Motor neuron (in vitro differentiated cells): ENCODE measurements around the gene GDI2. TPM values are rescaled to one million over a fixed set of nuclear protein-coding genes. Genes with fewer than 3 reads are reported as not detected.

ENCODE experiments used
- ATAC-seq, 8 experiments: fragments of 200-7000 bp; cut with Tn5 transposase; replicated peaks in 6 of 8; 2 replicates each; pipeline ENCODE4 v1.8.0; 2021; ENCODE audit warnings: mild to moderate bottlenecking in 8 of 8, moderate library complexity in 8 of 8
- H3K27ac ChIP-seq, 2 donors: fragments of 250-450 bp; sonication (Bioruptor Pico); 2 replicates each; pipeline ENCODE4 v1.9.0; 2021; ENCODE audit warnings: antibody characterized with exemption in 2 of 2, mild to moderate bottlenecking in 2 of 2, moderate library complexity in 1 of 2
- H3K4me1 ChIP-seq, 2 donors: fragments of 250-450 bp; sonication (Bioruptor Pico); replicated peaks in 1 of 2; 2 replicates each; pipeline ENCODE4 v1.6.1; 2021; ENCODE audit warnings: antibody characterized with exemption in 2 of 2, mild to moderate bottlenecking in 2 of 2, moderate library complexity in 1 of 2
- H3K4me3 ChIP-seq, 5 donors: fragments of 250-450 bp; sonication (Bioruptor Pico); 2 replicates each; pipeline ENCODE4 v1.9.0; 2021; ENCODE audit warnings: antibody characterized with exemption in 5 of 5, mild to moderate bottlenecking in 5 of 5, moderate library complexity in 4 of 5
- WGBS, 10 experiments: fragments of 450-650 bp; shearing (Covaris generic); methylation state at CpG; one replicate each; pipeline ENCODE4 v1.0.0; 2022; 5-methylcytosine and 5-hydroxymethylcytosine counted together
- in situ Hi-C, 9 experiments: fragments of 400-800 bp; cut with MboI; loops; one replicate each; pipeline ENCODE4 v1.15.0; 2021; ENCODE audit warnings: low sequenced_read_pairs in 9 of 9, low pct_unique_long_range_greater_than_20kb in 2 of 9; ENCODE audit not compliant: unreplicated experiment in 9 of 9
- total RNA-seq, 8 experiments: library from RNA; unstranded; fragments of 300-600 nt; gene quantifications; 2 replicates each; pipeline versions ENCODE4 v1.2.3 to v1.2.4, GENCODE V29; 2022

Gene GDI2
- total RNA-seq, 8 experiments from 2014 or later = 192 to 361 (median 253) TPM

GRCh38 chr10:5719546-5719945 is 93.7 kb downstream of the GDI2 start:
- in situ Hi-C loops = no loop called here

More at GRCh38 chr10:5719546-5719945, 93.7 kb downstream of the GDI2 start:
- no peak overlapping the region for H3K27ac ChIP-seq
- WGBS, 10 experiments = 69 to 100% (median 98%) methylated on average over 1 to 3 of the region's 3 CpGs; no CpG with 5 or more reads in 2 of the 10 experiments
- H3K4me3 ChIP-seq = no peak overlapping the region
- ATAC-seq = no peak
- no peaks in the 10 kb centered on the region for H3K4me1 ChIP-seq

Other genes with a start within 250 kb of the GDI2 start
- gene ASB13, start 146.8 kb downstream of the GDI2 start, total RNA-seq = 10 to 100 TPM in 5 of 8 experiments, 1 to 10 TPM in 3; 7.2 to 22.3 (median 10.8) TPM
- gene TASOR2, start 128.6 kb downstream of the GDI2 start, total RNA-seq = 10 to 100 TPM; 30.4 to 89.4 (median 49.4) TPM
- 10 to 100 TPM in 1 of 8 experiments, 1 to 10 TPM in 7; 3.6 to 11.4 (median 6.4) TPM for gene ANKRD16, start 76.5 kb upstream of the GDI2 start, total RNA-seq
- gene FBH1, start 76.8 kb upstream of the GDI2 start, total RNA-seq = 100 to 1,000 TPM in 1 of 8 experiments, 10 to 100 TPM in 7; 20.3 to 118 (median 42.3) TPM
- 10 to 100 TPM in 1 of 8 experiments, 1 to 10 TPM in 1, under 1 TPM in 3, not detected in 3; 0.38 to 29.9 (median 0.64) TPM for gene IL15RA, start 164.1 kb upstream of the GDI2 start, total RNA-seq
- under 1 TPM in 3 of 8 experiments, not detected in 5; 0.09 to 0.66 (median 0.15) TPM for gene IL2RA, start 248.9 kb upstream of the GDI2 start, total RNA-seq